Lower lobe of right lung (tissue), 2 donors: Measurements from ENCODE around the gene EFS. TPM values are rescaled to one million over a fixed set of nuclear protein-coding genes. Genes with fewer than 3 reads are reported as not detected.

Experiments used
- ATAC-seq, 2 donors: fragments of 200-7000 bp; cut with Tn5 transposase; one replicate each; pipeline ENCODE4 v1.9.1; 2020 to 2022; ENCODE audit warnings: mild to moderate bottlenecking in 2 of 2, moderate library complexity in 2 of 2
- DNase-seq: peaks from one replicate; pipeline ENCODE4 v3.0.0-alpha.2; 2020
- H3K27ac ChIP-seq: fragments of 200-600 bp; one replicate; pipeline ENCODE4 v1.8.0; 2022
- H3K27me3 ChIP-seq: fragments of 200-600 bp; one replicate; pipeline ENCODE4 v1.8.0; 2022; ENCODE audit warnings: low read depth
- H3K36me3 ChIP-seq: fragments of 200-600 bp; one replicate; pipeline ENCODE4 v1.8.0; 2022; ENCODE audit warnings: mild to moderate bottlenecking
- H3K4me1 ChIP-seq: fragments of 200-600 bp; one replicate; pipeline ENCODE4 v1.8.0; 2022
- H3K4me3 ChIP-seq: fragments of 200-600 bp; one replicate; pipeline ENCODE4 v1.8.0; 2022; ENCODE audit warnings: mild to moderate bottlenecking
- H3K9me3 ChIP-seq: fragments of 200-600 bp; one replicate; pipeline ENCODE4 v1.8.0; 2022
- intact Hi-C: fragments of 100-400 bp; cut with DNase I; formaldehyde crosslinking; loops from one replicate; pipeline ENCODE4 v1.11.0; 2022
- total RNA-seq: library from RNA; stranded (reverse); fragmentation: NEBNext Ultra II Directional; extraction: Animal tissue kit (Norgen Biotek cat#: 25700); gene quantifications from one replicate; pipeline ENCODE4 v1.2.1, GENCODE V29; 2021
- TF ChIP-seq, protein P1 (sequence below): fragments of 200-600 bp; IDR thresholded peaks from one replicate; pipeline ENCODE4 v1.8.0; 2022; ENCODE audit warnings: antibody characterized with exemption, mild to moderate bottlenecking
- donor health status: DM: no; HTN: yes; CAD: no; lungs with severe emphysema.

The EFS gene
- total RNA-seq, 1 donor from 2014 or later = 11.5 TPM

DNA sequence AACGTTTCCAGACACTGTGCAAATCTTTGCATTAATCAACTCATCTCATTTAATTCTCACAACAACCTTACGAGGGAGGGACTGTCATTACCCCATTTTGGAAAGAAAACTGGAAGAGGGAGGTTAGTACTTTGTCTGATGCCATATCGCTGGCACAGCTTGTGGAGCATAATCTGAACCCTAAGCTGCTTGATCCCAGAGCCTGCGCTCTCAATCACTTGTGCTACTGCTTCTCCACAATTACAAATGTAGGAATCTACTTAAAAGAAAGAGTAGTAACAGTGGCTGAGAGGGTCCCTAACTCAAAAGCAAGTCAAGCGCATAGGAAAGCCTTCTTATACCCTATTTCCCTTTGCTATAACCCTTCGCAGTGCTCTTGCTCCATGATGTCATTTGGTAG lies 3.2 kb downstream of the EFS start:
- H3K36me3 ChIP-seq = peaks cover 12% of the 10 kb centered on the region
- H3K27me3 ChIP-seq = peaks cover 27% of the 10 kb centered on the region
- peaks cover 6% of the 10 kb centered on the region for H3K4me1 ChIP-seq
- H3K9me3 ChIP-seq = no peaks in the 10 kb centered on the region
- no peak for DNase-seq
- H3K4me3 ChIP-seq = no peak overlapping the region
- no peak overlapping the region for H3K27ac ChIP-seq
- TF ChIP-seq, protein P1, sequence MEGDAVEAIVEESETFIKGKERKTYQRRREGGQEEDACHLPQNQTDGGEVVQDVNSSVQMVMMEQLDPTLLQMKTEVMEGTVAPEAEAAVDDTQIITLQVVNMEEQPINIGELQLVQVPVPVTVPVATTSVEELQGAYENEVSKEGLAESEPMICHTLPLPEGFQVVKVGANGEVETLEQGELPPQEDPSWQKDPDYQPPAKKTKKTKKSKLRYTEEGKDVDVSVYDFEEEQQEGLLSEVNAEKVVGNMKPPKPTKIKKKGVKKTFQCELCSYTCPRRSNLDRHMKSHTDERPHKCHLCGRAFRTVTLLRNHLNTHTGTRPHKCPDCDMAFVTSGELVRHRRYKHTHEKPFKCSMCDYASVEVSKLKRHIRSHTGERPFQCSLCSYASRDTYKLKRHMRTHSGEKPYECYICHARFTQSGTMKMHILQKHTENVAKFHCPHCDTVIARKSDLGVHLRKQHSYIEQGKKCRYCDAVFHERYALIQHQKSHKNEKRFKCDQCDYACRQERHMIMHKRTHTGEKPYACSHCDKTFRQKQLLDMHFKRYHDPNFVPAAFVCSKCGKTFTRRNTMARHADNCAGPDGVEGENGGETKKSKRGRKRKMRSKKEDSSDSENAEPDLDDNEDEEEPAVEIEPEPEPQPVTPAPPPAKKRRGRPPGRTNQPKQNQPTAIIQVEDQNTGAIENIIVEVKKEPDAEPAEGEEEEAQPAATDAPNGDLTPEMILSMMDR = no peak
- intact Hi-C loops = no loop called here
- ATAC-seq = no peak

DNA sequence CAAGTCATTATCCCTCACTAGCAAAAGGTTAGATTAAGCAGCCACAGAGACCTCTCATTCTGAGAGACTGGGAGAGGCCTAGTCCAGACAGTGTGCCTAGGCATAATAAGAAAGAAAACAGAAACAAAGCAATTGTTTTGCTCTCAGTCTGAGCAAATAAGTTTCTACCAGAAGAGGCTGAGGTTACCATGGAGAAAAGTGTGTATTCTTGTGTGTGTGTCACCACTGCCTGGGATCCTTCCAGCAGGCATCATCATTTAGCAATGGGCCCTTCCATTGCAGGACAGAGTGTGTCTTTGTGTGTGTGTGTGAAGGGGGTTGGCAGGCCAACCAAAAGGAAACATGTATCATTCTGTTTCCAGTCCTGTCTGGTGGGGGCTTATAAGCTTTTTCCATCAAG lies 3.7 kb downstream of the EFS start:
- intact Hi-C loops = no loop called here
- H3K36me3 ChIP-seq = peaks cover 12% of the 10 kb centered on the region
- no peaks in the 10 kb centered on the region for H3K9me3 ChIP-seq
- H3K4me1 ChIP-seq = peaks cover 6% of the 10 kb centered on the region
- ATAC-seq = no peak
- TF ChIP-seq, protein P1 = no peak
- no peak for DNase-seq
- peaks cover 23% of the 10 kb centered on the region for H3K27me3 ChIP-seq
- H3K27ac ChIP-seq = no peak overlapping the region
- no peak overlapping the region for H3K4me3 ChIP-seq

DNA sequence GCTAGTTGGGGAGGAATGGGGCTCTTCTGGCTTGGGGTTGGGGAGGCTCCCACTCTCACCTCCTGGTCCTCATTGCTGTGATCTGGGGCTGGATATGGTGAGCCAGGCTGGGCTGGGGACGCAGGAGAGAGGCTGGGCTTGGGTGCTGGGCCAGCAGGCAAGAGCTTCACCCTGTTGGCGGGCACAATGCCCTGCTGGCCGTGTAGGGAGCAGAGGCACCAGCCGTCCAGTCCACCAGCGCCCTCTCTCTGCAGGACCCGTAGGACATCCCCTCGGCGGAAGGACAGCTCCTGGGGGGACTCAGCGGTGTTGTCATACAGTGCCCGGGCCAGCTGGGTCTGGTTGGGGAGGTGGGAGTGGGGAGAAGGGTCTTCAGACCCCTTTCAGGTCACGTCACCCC lies 4.5 kb downstream of the EFS start:
- TF ChIP-seq, protein P1 = no peak
- Histone ChIP-seq H3K4me1 (peaks cover 6% of the 10 kb centered on the region), H3K9me3 (no peaks in the 10 kb centered on the region), H3K4me3 (no peak overlapping the region), H3K36me3 (peaks cover 12% of the 10 kb centered on the region), H3K27ac (no peak overlapping the region), H3K27me3 (peaks cover 16% of the 10 kb centered on the region)
- DNase-seq = no peak
- intact Hi-C loops = no loop called here
- no peak for ATAC-seq

DNA sequence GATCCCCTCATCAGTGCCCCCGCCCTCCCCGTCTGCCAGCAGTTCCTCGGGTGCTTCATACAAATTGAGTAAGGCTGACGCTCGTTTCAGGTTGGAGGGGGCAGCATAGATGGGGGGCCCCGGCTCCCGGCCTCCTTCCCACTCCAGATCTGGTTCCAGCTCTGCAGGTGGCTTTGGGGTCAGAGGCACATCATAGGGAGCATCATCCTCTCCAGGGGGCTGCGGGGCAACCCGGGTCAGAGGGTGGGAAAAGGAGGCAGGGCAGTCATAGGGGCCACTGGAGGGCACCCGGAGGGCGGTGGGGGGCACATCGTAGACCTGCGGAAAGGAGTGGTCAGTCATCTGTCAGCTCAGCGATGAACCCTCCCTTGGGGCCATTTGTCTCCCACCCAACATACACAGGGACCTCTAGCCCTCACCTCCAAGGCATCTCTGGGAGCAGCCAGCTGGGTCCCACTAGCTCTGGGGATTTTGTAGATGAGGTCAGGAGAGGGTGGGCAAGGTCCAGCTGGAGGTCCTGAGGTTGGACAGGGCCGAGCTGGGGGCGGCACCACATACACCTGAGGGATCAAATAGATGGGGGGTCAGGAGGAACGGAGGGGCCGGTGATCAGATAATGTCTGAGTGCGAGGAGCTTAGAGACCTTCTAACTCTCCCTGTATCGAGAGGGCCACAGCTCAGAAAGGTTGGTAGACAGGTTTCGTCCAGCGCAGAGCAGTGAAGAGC lies 5.1 kb downstream of the EFS start:
- intact Hi-C loops = no loop called here
- Histone ChIP-seq H3K4me1 (peaks cover 6% of the 10 kb centered on the region), H3K36me3 (peaks cover 12% of the 10 kb centered on the region), H3K9me3 (no peaks in the 10 kb centered on the region), H3K27ac (no peak overlapping the region), H3K4me3 (no peak overlapping the region), H3K27me3 (peaks cover 11% of the 10 kb centered on the region)
- ATAC-seq = no peak
- TF ChIP-seq, protein P1 = no peak
- no peak for DNase-seq

DNA sequence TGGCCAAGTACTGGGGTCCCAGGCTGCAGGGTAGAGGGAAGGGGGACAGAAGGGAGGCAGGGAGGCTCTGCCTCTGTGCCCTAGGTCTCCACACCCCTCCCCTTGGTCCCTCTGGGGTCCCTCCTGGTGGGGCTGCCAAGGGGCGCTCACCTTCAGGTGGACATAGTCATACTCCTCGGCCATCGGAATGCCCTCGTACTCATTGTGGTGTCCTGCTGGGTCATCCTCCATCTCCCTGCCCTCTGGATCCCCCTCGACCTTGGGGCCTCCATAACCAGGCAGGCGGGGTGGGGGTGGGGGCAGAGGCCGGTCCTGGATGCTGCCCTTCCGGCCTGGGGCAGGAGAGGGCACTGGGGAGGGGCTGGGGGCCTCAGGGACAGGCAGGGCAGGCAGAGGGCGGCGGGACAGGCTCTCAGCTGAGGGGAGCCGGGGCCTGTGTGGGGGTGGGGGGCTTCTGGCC lies 5.8 kb downstream of the EFS start:
- ATAC-seq (no peak), DNase-seq (no peak)
- Histone ChIP-seq H3K4me3 (no peak overlapping the region), H3K9me3 (no peaks in the 10 kb centered on the region), H3K27ac (no peak overlapping the region), H3K36me3 (peaks cover 12% of the 10 kb centered on the region), H3K27me3 (peaks cover 4% of the 10 kb centered on the region), H3K4me1 (peaks cover 3% of the 10 kb centered on the region)
- intact Hi-C loops = no loop called here
- TF ChIP-seq, protein P1 = no peak
